Hepatocyte (in vitro differentiated cells): Measurements from ENCODE around the gene USP10. TPM values are rescaled to one million over a fixed set of nuclear protein-coding genes. Genes with fewer than 3 reads are reported as not detected.

Experiments used
- DNase-seq: peaks from one replicate; pipeline ENCODE4 v3.0.0-alpha.2; 2016; ENCODE audit warnings: low spot score
- H2AFZ ChIP-seq: fragments of 200-600 bp; sonication (generic); 2 replicates; pipeline ENCODE4 v1.6.0; 2016; ENCODE audit warnings: antibody characterized with exemption, mild to moderate bottlenecking
- H3K27ac ChIP-seq: fragments of 200-600 bp; sonication (generic); 2 replicates; pipeline ENCODE4 v1.5.1; 2016; ENCODE audit warnings: mild to moderate bottlenecking
- H3K27me3 ChIP-seq: fragments of 200-600 bp; sonication (generic); 2 replicates; pipeline ENCODE4 v1.6.1; 2016
- H3K36me3 ChIP-seq: fragments of 200-600 bp; sonication (generic); replicated peaks from 2 replicates; pipeline ENCODE4 v1.5.1; 2016; ENCODE audit warnings: low read depth; ENCODE audit not compliant: insufficient read depth
- H3K4me1 ChIP-seq: fragments of 200-600 bp; sonication (generic); 2 replicates; pipeline ENCODE4 v1.5.1; 2016; ENCODE audit warnings: mild to moderate bottlenecking, moderate library complexity; ENCODE audit not compliant: insufficient read depth
- H3K4me2 ChIP-seq: fragments of 200-600 bp; sonication (generic); 2 replicates; pipeline ENCODE4 v1.6.0; 2016
- H3K4me3 ChIP-seq: fragments of 200-600 bp; sonication (generic); 2 replicates; pipeline ENCODE4 v1.5.1; 2016; ENCODE audit warnings: mild to moderate bottlenecking
- H3K79me2 ChIP-seq: fragments of 200-600 bp; sonication (generic); 2 replicates; pipeline ENCODE4 v1.6.0; 2017; ENCODE audit warnings: mild to moderate bottlenecking
- H3K9me2 ChIP-seq: fragments of 200-600 bp; sonication (generic); replicated peaks from 2 replicates; pipeline ENCODE4 v1.6.0; 2017; ENCODE audit warnings: mild to moderate bottlenecking; ENCODE audit not compliant: insufficient read depth
- H3K9me3 ChIP-seq: fragments of 200-600 bp; sonication (generic); 2 replicates; pipeline ENCODE4 v1.5.1; 2016; ENCODE audit warnings: low read depth, mild to moderate bottlenecking
- H4K20me1 ChIP-seq: fragments of 200-600 bp; sonication (generic); 2 replicates; pipeline ENCODE4 v1.6.0; 2016; ENCODE audit warnings: mild to moderate bottlenecking; ENCODE audit not compliant: insufficient read depth, poor library complexity, severe bottlenecking
- EZH2 ChIP-seq: fragments of 200-600 bp; sonication (generic); IDR thresholded peaks from 2 replicates; pipeline ENCODE4 v1.6.1; 2016; ENCODE audit warnings: antibody characterized with exemption, mild to moderate bottlenecking, borderline replicate concordance
- EZH2phosphoT487 ChIP-seq: fragments of 200-600 bp; sonication (generic); IDR thresholded peaks from one replicate; pipeline ENCODE4 v1.6.1; 2018; ENCODE audit warnings: antibody characterized with exemption, mild to moderate bottlenecking, low read depth, moderate library complexity; ENCODE audit not compliant: unreplicated experiment, severe bottlenecking
- WGBS: methylation state at CpG from one replicate; pipeline ENCODE4 v1.1.6; 2016; ENCODE audit warnings: low lambda C conversion rate; ENCODE audit errors: missing lambda C conversion rate; 5-methylcytosine and 5-hydroxymethylcytosine counted together
- polyA plus RNA-seq: library from polyadenylated mRNA; unstranded; fragments of >200 nt; fragmentation: Nextera tagmentation; extraction: Ambion mirVana; gene quantifications from 2 replicates; pipeline ENCODE4 v1.2.1, GENCODE V29; 2016
- total RNA-seq: library from RNA; depleted of rRNA; stranded (reverse); fragments of >200 nt; gene quantifications from 2 replicates; pipeline ENCODE4 v1.2.3, GENCODE V29; 2014
- TF ChIP-seq, protein P1 (sequence below): fragments of 200-600 bp; sonication (generic); IDR thresholded peaks from 2 replicates; pipeline ENCODE4 v1.5.1; 2016; ENCODE audit warnings: antibody characterized with exemption, mild to moderate bottlenecking; ENCODE audit not compliant: poor library complexity

The USP10 gene
- total and polyA plus RNA-seq, 2 experiments from 2014 or later = 53.1 to 62.4 TPM

DNA sequence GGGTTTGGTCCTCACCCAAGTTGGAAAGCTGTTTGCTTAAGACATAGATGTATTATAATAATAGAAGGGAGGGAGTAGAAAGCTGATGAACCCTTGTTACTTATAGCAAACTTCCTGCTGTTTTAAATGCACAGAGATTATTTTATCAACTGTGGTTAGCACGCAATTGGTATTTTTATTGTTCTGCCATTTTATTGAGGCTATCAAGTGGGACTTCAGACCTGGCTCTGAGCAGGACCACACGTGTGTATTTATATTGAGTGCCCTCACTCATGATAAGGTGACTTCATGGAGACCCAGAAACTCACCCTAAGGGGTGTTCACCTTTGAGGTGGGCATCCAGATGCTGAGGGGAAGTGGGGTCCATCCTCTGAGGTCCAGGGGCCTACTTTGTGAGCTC lies 34.4 kb upstream of the USP10 start:
- no peaks in the 10 kb centered on the region for H3K9me3 ChIP-seq
- H3K36me3 ChIP-seq = no peaks in the 10 kb centered on the region
- H4K20me1 ChIP-seq = no peaks in the 10 kb centered on the region
- 84% methylated on average over 2 of the region's 2 CpGs for WGBS
- H3K9me2 ChIP-seq = no peaks in the 10 kb centered on the region
- H3K4me2 ChIP-seq = no peak overlapping the region
- H3K4me1 ChIP-seq = no peaks in the 10 kb centered on the region
- DNase-seq = no peak
- no peaks in the 10 kb centered on the region for H3K79me2 ChIP-seq
- H3K27ac ChIP-seq = no peak overlapping the region
- no peaks in the 10 kb centered on the region for H3K27me3 ChIP-seq
- H2AFZ ChIP-seq = no peak overlapping the region
- no peak overlapping the region for H3K4me3 ChIP-seq
- TF ChIP-seq EZH2phosphoT487 (no peak), EZH2 (no peak)
- TF ChIP-seq, protein P1, sequence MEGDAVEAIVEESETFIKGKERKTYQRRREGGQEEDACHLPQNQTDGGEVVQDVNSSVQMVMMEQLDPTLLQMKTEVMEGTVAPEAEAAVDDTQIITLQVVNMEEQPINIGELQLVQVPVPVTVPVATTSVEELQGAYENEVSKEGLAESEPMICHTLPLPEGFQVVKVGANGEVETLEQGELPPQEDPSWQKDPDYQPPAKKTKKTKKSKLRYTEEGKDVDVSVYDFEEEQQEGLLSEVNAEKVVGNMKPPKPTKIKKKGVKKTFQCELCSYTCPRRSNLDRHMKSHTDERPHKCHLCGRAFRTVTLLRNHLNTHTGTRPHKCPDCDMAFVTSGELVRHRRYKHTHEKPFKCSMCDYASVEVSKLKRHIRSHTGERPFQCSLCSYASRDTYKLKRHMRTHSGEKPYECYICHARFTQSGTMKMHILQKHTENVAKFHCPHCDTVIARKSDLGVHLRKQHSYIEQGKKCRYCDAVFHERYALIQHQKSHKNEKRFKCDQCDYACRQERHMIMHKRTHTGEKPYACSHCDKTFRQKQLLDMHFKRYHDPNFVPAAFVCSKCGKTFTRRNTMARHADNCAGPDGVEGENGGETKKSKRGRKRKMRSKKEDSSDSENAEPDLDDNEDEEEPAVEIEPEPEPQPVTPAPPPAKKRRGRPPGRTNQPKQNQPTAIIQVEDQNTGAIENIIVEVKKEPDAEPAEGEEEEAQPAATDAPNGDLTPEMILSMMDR = no peak

DNA sequence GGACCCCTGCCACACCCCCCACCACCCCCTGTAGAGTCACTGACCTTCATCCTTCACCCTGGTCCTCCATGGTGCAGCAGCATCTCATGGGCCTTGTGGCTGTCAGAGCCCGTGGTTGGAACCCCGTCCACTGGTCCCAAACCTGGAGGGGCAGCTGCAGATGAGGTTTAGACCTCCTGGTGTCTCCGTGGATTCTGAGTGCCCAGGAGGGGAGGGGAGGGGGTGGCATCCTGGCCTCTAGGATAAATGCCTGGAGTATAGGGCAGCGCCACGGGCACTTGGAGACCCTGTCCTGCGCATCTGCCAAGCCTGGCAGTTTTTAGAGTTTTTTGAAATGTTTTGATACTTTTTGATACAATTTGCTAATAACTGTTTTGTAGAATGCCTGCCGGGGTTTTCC lies 34.0 kb upstream of the USP10 start:
- Histone ChIP-seq H3K4me3 (no peak overlapping the region), H3K9me3 (no peaks in the 10 kb centered on the region), H2AFZ (no peak overlapping the region), H3K27ac (no peak overlapping the region), H3K9me2 (no peaks in the 10 kb centered on the region), H3K79me2 (no peaks in the 10 kb centered on the region), H4K20me1 (no peaks in the 10 kb centered on the region), H3K36me3 (no peaks in the 10 kb centered on the region), H3K4me1 (no peaks in the 10 kb centered on the region), H3K4me2 (no peak overlapping the region), H3K27me3 (no peaks in the 10 kb centered on the region)
- WGBS = 97% methylated on average over 7 of the region's 7 CpGs
- no peak for TF ChIP-seq EZH2phosphoT487
- no peak for TF ChIP-seq EZH2
- TF ChIP-seq, protein P1 = no peak
- no peak for DNase-seq

DNA sequence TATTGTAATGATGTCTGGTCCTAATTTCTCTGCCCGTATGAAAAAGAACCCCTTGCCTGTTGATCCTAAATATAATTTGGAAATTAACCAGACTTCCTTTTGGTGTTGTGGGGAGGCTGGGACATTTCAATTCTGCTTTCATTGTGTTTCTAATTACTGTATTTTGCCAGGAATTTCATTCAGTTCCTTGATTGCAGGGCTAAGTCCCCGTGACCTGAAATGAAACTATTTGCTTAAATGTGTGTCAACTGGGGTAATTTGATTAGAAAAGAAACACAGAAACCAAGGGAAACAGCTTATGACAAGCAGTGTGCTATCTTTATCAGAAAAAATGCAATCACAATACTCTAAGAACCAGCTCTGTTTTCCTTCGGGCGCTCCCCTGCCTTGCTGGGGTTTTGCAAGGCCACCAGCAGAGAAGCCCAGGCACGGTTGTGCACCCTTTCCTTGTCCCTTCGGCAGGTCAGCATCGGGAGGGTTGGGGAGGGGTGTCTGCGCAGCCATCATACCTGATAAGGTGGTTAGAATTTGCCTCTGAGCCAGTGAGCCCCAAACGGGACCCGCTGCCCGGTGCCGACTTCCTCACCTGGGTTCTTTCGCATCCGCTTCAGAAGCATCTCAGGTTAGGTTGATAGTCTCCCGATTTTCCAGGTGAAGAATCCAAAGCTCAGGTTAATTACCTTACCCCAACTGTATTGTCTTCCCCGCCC lies 32.0 kb upstream of the USP10 start:
- H3K9me2 ChIP-seq = no peaks in the 10 kb centered on the region
- WGBS = 69% methylated on average over 16 of the region's 16 CpGs
- no peak overlapping the region for H3K4me3 ChIP-seq
- H4K20me1 ChIP-seq = no peaks in the 10 kb centered on the region
- H3K36me3 ChIP-seq = no peaks in the 10 kb centered on the region
- H3K4me2 ChIP-seq = no peak overlapping the region
- H3K27ac ChIP-seq = no peak overlapping the region
- H3K9me3 ChIP-seq = no peaks in the 10 kb centered on the region
- H3K4me1 ChIP-seq = no peaks in the 10 kb centered on the region
- no peak overlapping the region for H2AFZ ChIP-seq
- no peaks in the 10 kb centered on the region for H3K79me2 ChIP-seq
- DNase-seq = no peak
- TF ChIP-seq EZH2phosphoT487 (no peak), EZH2 (no peak)
- TF ChIP-seq, protein P1 = no peak
- H3K27me3 ChIP-seq = no peaks in the 10 kb centered on the region
